AG10803 (cell line): ENCODE results near the gene EPS15.

Experiments
- DNase-seq: peaks from one replicate; pipeline ENCODE4 v3.0.0; 2010; ENCODE audit warnings: low read depth
- H3K4me3 ChIP-seq: 2 replicates; pipeline ENCODE4 v1.5.1; 2011; ENCODE audit warnings: mild to moderate bottlenecking, low read length, control low read depth
- CTCF ChIP-seq: conservative IDR thresholded peaks from 2 replicates; pipeline ENCODE4 v1.5.1; 2011; ENCODE audit warnings: mild to moderate bottlenecking, low read length, control low read depth, inconsistent platforms

The EPS15 gene

GRCh38 chr1:51330331-51331201 lies 188.5 kb downstream of the EPS15 start, which contains the start of gene TTC39A:
Gene TTC39A, minus strand, starts transcription at chr1:51330562. Its CDS starts 85 bp downstream, at chr1:51330477.
- TF ChIP-seq CTCF, result no peak
- H3K4me3 ChIP-seq, result peak within 1 kb of the TSS; percentile 48
- no peak for DNase-seq

- H3K4me3 ChIP-seq, result no peak overlapping the region
- DNase-seq, result no peak
- TF ChIP-seq CTCF, result no peak
Observed at GRCh38 chr1:51329443-51330325, 189.4 kb downstream of the EPS15 start.

GRCh38 chr1:51328926-51329325 lies 190.1 kb downstream of the EPS15 start:
- no peak overlapping the region for H3K4me3 ChIP-seq
- DNase-seq, result no peak
- no peak for TF ChIP-seq CTCF

GRCh38 chr1:51328279-51328678 lies 190.8 kb downstream of the EPS15 start:
- TF ChIP-seq CTCF, result no peak
- H3K4me3 ChIP-seq, result no peak overlapping the region
- peak; percentile 26 for DNase-seq

GRCh38 chr1:51327386-51327785 lies 191.7 kb downstream of the EPS15 start:
- no peak for TF ChIP-seq CTCF

GRCh38 chr1:51326839-51327238 lies 192.2 kb downstream of the EPS15 start:
- no peak for DNase-seq
- H3K4me3 ChIP-seq, result no peak overlapping the region
- TF ChIP-seq CTCF, result no peak

More at GRCh38 chr1:51327386-51327785, 191.7 kb downstream of the EPS15 start:
- H3K4me3 ChIP-seq, result no peak overlapping the region
- DNase-seq, result no peak
